Endodermal cell (in vitro differentiated cells): ENCODE data around the gene NPAS1. TPM values are rescaled to one million over a fixed set of nuclear protein-coding genes. Genes with fewer than 3 reads are reported as not detected.

Source experiments
- DNase-seq: peaks from one replicate; pipeline ENCODE4 v3.0.0-alpha.2; 2017
- H3K27ac ChIP-seq: 2 replicates; pipeline ENCODE4 v1.5.1; 2013; ENCODE audit warnings: mild to moderate bottlenecking, low read depth, low read length, moderate library complexity
- H3K27me3 ChIP-seq: 2 replicates; pipeline ENCODE4 v1.6.1; 2013; ENCODE audit warnings: mild to moderate bottlenecking, low read length, moderate library complexity; ENCODE audit not compliant: insufficient read depth, control insufficient read depth, poor library complexity, severe bottlenecking
- H3K36me3 ChIP-seq: 2 replicates; pipeline ENCODE4 v1.7.0; 2013; ENCODE audit warnings: mild to moderate bottlenecking, low read length, moderate library complexity; ENCODE audit not compliant: control insufficient read depth, insufficient read depth
- H3K4me1 ChIP-seq: one replicate; pipeline ENCODE4 v1.7.0; 2013; ENCODE audit warnings: low read length; ENCODE audit not compliant: control insufficient read depth, insufficient read depth
- H3K4me3 ChIP-seq: 2 replicates; pipeline ENCODE4 v1.5.1; 2013; ENCODE audit warnings: mild to moderate bottlenecking, low read length, moderate library complexity
- H3K9ac ChIP-seq: 2 replicates; pipeline ENCODE4 v1.6.1; 2013; ENCODE audit warnings: mild to moderate bottlenecking, low read length, moderate library complexity; ENCODE audit not compliant: poor library complexity, severe bottlenecking; ENCODE audit errors: extremely low read depth
- H3K9me3 ChIP-seq: 2 replicates; pipeline ENCODE4 v1.6.1; 2013; ENCODE audit warnings: mild to moderate bottlenecking, low read length, moderate library complexity; ENCODE audit not compliant: control insufficient read depth
- H3K27ac Mint-ChIP-seq: 2 replicates; pipeline ENCODE4 v1.8.0; 2020; ENCODE audit warnings: mixed read lengths
- H3K27me3 Mint-ChIP-seq: 2 replicates; pipeline ENCODE4 v1.8.0; 2021; ENCODE audit warnings: mild to moderate bottlenecking, mixed read lengths; ENCODE audit not compliant: insufficient read depth
- H3K36me3 Mint-ChIP-seq: 2 replicates; pipeline ENCODE4 v1.8.0; 2020; ENCODE audit warnings: low read depth, mixed read lengths
- H3K4me1 Mint-ChIP-seq: 2 replicates; pipeline ENCODE4 v1.8.0; 2020; ENCODE audit warnings: mixed read lengths
- H3K4me3 Mint-ChIP-seq: 2 replicates; pipeline ENCODE4 v1.8.0; 2020; ENCODE audit warnings: mild to moderate bottlenecking, moderate library complexity, mixed read lengths
- H3K9me3 Mint-ChIP-seq: 2 replicates; pipeline ENCODE4 v1.8.0; 2020; ENCODE audit warnings: mild to moderate bottlenecking, mixed read lengths
- WGBS, 2 experiments: methylation state at CpG; one replicate each; pipeline versions ENCODE4 v1.1.5 to v1.1.7; 2013; ENCODE audit warnings: missing lambda C conversion rate in 2 of 2, mixed read lengths in 1 of 2; ENCODE audit not compliant: insufficient coverage in 1 of 2, insufficient read length in 1 of 2; 5-methylcytosine and 5-hydroxymethylcytosine counted together
- total RNA-seq, 2 donors: library from RNA; stranded (reverse); fragmentation: NEBNext Ultra II Directional in 1 of 2; extraction: Animal tissue kit (Norgen Biotek cat#: 25700) in 1 of 2; gene quantifications; 2 replicates in 1 of 2; 3 replicates in 1 of 2; pipeline ENCODE4 v1.2.1, GENCODE V29; 2021
- TF ChIP-seq, protein P1 (sequence below): fragments of 200-600 bp; sonication (generic); conservative IDR thresholded peaks from 2 replicates; pipeline ENCODE4 v1.5.0; 2021; ENCODE audit warnings: antibody characterized with exemption, mild to moderate bottlenecking

NPAS1 gene
- total RNA-seq, 2 donors from 2014 or later: 6.9 to 8.7 TPM

DNA sequence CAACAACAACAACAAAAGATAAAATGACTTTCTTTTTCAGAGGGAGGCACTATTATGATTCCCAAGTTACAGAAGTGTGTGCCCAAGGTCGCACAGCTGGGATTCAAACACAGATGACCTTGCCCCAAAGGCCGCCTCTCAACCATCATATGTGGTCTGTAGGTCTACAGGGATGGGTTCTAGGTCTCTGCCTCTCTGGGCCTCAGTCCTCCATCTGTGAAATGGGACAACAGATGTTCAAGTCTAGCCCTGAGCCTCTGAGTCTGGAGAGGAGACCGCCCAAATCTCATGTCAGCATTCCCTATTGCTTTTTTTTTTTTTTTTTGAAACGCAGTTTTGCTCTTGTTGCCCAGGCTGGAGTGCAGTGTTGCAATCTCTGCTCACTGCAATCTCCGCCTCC is 4.9 kb downstream of the NPAS1 start:
- Histone ChIP-seq H3K27ac (no peak overlapping the region), H3K9ac (no peak overlapping the region), H3K27me3 (peaks cover 65% of the 10 kb centered on the region), H3K4me3 (no peak overlapping the region), H3K4me1 (no peaks in the 10 kb centered on the region), H3K36me3 (no peaks in the 10 kb centered on the region), H3K9me3 (no peaks in the 10 kb centered on the region)
- Mint-ChIP-seq H3K27me3 (peaks cover 71% of the 10 kb centered on the region), H3K4me3 (no peak overlapping the region), H3K4me1 (peaks cover 16% of the 10 kb centered on the region), H3K36me3 (no peaks in the 10 kb centered on the region), H3K9me3 (no peaks in the 10 kb centered on the region), H3K27ac (no peak overlapping the region)
- no peak for DNase-seq
- 81 to 100% methylated on average over 3 to 5 of the region's 5 CpGs for WGBS, 2 experiments
- TF ChIP-seq, protein P1, sequence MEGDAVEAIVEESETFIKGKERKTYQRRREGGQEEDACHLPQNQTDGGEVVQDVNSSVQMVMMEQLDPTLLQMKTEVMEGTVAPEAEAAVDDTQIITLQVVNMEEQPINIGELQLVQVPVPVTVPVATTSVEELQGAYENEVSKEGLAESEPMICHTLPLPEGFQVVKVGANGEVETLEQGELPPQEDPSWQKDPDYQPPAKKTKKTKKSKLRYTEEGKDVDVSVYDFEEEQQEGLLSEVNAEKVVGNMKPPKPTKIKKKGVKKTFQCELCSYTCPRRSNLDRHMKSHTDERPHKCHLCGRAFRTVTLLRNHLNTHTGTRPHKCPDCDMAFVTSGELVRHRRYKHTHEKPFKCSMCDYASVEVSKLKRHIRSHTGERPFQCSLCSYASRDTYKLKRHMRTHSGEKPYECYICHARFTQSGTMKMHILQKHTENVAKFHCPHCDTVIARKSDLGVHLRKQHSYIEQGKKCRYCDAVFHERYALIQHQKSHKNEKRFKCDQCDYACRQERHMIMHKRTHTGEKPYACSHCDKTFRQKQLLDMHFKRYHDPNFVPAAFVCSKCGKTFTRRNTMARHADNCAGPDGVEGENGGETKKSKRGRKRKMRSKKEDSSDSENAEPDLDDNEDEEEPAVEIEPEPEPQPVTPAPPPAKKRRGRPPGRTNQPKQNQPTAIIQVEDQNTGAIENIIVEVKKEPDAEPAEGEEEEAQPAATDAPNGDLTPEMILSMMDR: no peak

DNA sequence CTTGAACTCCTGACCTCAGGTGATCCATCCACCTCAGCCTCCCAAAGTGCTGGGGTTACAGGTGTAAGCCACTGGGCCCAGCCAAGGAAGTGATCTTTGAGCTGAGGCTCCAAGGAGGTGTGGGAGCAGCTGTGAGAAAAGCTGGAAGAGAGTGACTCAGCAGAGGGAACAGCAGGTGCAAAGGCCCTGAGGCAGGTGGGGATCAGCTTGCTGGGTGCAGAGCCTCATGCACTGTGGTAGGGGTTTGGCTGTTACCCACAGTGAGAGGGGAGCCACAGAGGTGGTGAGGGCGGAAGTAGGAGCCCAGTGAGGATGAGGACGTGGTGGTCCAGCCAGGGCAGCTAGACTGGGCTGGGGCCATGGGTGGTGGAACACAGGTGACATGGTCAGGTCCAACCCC is 6.5 kb downstream of the NPAS1 start:
- Mint-ChIP-seq H3K4me1 (peaks cover 15% of the 10 kb centered on the region), H3K27me3 (peaks cover 68% of the 10 kb centered on the region), H3K4me3 (no peak overlapping the region), H3K27ac (no peak overlapping the region), H3K9me3 (no peaks in the 10 kb centered on the region), H3K36me3 (no peaks in the 10 kb centered on the region)
- Histone ChIP-seq H3K27ac (no peak overlapping the region), H3K9me3 (no peaks in the 10 kb centered on the region), H3K4me1 (no peaks in the 10 kb centered on the region), H3K27me3 (peaks cover 56% of the 10 kb centered on the region), H3K4me3 (no peak overlapping the region), H3K9ac (no peak overlapping the region), H3K36me3 (no peaks in the 10 kb centered on the region)
- TF ChIP-seq, protein P1: no peak
- 81 to 94% methylated on average over 2 of the region's 2 CpGs for WGBS, 2 experiments
- DNase-seq: no peak

DNA sequence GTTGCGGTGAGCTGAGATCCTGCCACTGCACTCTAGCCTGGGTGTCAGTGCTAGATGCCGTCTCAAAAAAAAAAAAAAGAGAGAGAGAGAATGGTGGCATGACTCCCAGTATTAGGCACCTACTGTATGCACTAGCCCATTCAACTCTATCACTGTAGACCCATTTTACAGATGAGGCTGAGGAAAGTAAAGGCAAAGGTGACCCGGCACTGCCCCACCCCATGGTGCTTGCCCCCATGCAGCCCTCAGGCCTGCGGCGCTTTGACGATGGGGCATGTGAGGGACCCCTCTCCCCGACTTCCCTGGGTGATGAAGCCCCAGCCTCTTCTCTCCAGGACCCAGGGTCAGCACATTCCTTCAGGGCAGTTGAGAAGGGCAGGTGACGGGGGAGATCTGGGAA is 7.3 kb downstream of the NPAS1 start:
- 83 to 89% methylated on average over 5 to 8 of the region's 8 CpGs for whole genome bisulfite sequencing, 2 experiments
- Histone ChIP-seq H3K36me3 (no peaks in the 10 kb centered on the region), H3K27ac (no peak overlapping the region), H3K4me1 (no peaks in the 10 kb centered on the region), H3K4me3 (no peak overlapping the region), H3K9ac (no peak overlapping the region), H3K9me3 (no peaks in the 10 kb centered on the region), H3K27me3 (peaks cover 56% of the 10 kb centered on the region)
- peaks cover 14% of the 10 kb centered on the region for H3K4me1 Mint-ChIP-seq
- H3K27ac Mint-ChIP-seq: no peak overlapping the region
- no peaks in the 10 kb centered on the region for H3K9me3 Mint-ChIP-seq
- H3K4me3 Mint-ChIP-seq: no peak overlapping the region
- peaks cover 68% of the 10 kb centered on the region for H3K27me3 Mint-ChIP-seq
- no peaks in the 10 kb centered on the region for H3K36me3 Mint-ChIP-seq
- TF ChIP-seq, protein P1: no peak
- DNase-seq: no peak
